ENCODE measurements around the gene CMSS1.

Gene CMSS1

DNA sequence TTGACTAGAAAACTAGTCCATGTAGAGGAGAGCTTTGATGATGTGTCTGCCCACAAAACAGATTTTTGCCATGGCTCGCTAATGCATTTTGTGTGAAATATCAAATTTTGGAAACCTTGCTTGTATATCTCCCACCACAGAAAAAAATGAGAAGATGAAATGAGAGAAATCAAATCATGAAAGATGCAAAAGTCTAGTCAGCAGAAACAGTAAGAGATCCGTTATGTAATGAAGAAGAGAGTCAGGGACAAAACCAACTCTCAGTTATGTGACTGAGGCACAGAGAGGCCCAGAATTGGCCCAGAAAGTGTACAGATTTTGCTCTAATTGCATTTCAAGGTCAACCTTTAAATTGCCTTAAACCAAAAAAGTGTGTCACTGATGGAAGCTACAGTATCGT lies 189.7 kb downstream of the CMSS1 start:
- POLR2A ChIA-PET, result no interaction called here
- CTCF ChIA-PET, result interaction anchor here (0.6 to 0.8 kb wide), 3 partner anchors 50 to 257 kb away, joined by 3 to 6 read pairs (median 4); no protein-coding TSS in a partner anchor

DNA sequence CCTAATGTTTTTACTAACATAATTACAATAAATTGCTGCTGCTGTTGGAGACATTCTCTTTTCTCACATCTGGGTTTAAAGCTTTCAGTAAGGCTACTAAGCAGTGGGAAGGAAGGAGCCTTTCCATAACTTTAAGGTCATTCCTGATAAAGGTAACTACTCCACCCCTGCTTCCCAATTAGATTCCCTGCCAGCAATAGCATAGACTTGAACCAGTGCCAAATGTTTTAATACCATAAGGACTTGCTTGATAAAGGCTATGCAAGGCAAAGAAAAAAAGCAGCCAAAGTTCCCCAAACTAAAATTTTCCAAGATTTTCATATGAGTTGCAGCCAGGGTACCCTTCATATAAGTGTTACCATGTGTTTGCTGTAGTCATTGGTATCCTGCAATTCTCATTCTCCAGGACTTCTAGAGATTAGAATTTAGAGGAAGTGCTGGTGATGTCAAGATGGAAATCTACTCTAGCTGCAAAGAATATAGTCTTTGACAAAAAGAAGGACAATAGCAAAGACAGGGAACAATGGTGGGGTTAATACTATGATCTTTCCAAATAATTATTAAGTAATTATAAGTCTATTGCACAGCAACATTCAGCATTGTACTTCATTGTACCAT lies 190.5 kb downstream of the CMSS1 start:
- H3K4me3 ChIP-seq (ENCODE audit: low read depth, low read length), result no peak overlapping the region
- no peaks in the 10 kb centered on the region for H3K9me3 ChIP-seq (ENCODE audit: control insufficient read depth, insufficient read depth, low read depth, low read length)
- TF ChIP-seq, protein P1, sequence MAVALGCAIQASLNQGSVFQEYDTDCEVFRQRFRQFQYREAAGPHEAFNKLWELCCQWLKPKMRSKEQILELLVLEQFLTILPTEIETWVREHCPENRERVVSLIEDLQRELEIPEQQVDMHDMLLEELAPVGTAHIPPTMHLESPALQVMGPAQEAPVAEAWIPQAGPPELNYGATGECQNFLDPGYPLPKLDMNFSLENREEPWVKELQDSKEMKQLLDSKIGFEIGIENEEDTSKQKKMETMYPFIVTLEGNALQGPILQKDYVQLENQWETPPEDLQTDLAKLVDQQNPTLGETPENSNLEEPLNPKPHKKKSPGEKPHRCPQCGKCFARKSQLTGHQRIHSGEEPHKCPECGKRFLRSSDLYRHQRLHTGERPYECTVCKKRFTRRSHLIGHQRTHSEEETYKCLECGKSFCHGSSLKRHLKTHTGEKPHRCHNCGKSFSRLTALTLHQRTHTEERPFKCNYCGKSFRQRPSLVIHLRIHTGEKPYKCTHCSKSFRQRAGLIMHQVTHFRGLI (tag by site-specific recombination; IDR thresholded peaks at IDR 0.05), result no peak
- TF ChIP-seq ZNF707 (tag by site-specific recombination; IDR thresholded peaks at IDR 0.05), result no peak
- TF ChIP-seq, protein P2, sequence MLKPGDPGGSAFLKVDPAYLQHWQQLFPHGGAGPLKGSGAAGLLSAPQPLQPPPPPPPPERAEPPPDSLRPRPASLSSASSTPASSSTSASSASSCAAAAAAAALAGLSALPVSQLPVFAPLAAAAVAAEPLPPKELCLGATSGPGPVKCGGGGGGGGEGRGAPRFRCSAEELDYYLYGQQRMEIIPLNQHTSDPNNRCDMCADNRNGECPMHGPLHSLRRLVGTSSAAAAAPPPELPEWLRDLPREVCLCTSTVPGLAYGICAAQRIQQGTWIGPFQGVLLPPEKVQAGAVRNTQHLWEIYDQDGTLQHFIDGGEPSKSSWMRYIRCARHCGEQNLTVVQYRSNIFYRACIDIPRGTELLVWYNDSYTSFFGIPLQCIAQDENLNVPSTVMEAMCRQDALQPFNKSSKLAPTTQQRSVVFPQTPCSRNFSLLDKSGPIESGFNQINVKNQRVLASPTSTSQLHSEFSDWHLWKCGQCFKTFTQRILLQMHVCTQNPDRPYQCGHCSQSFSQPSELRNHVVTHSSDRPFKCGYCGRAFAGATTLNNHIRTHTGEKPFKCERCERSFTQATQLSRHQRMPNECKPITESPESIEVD (tag by site-specific recombination; IDR thresholded peaks at IDR 0.05), result no peak
- no peak for TF ChIP-seq ZNF629 (tag by site-specific recombination; IDR thresholded peaks at IDR 0.05)
- no peak for TF ChIP-seq ZNF175 (tag by site-specific recombination; IDR thresholded peaks at IDR 0.05)
- TF ChIP-seq, protein P3, sequence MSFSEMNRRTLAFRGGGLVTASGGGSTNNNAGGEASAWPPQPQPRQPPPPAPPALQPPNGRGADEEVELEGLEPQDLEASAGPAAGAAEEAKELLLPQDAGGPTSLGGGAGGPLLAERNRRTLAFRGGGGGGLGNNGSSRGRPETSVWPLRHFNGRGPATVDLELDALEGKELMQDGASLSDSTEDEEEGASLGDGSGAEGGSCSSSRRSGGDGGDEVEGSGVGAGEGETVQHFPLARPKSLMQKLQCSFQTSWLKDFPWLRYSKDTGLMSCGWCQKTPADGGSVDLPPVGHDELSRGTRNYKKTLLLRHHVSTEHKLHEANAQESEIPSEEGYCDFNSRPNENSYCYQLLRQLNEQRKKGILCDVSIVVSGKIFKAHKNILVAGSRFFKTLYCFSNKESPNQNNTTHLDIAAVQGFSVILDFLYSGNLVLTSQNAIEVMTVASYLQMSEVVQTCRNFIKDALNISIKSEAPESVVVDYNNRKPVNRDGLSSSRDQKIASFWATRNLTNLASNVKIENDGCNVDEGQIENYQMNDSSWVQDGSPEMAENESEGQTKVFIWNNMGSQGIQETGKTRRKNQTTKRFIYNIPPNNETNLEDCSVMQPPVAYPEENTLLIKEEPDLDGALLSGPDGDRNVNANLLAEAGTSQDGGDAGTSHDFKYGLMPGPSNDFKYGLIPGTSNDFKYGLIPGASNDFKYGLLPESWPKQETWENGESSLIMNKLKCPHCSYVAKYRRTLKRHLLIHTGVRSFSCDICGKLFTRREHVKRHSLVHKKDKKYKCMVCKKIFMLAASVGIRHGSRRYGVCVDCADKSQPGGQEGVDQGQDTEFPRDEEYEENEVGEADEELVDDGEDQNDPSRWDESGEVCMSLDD (tag by site-specific recombination; IDR thresholded peaks at IDR 0.05), result no peak
- TF ChIP-seq SP3 (tag by site-specific recombination; IDR thresholded peaks at IDR 0.05), result no peak
- TF ChIP-seq BCL11B (tag by site-specific recombination; IDR thresholded peaks at IDR 0.05; ENCODE audit: low read depth), result no peak
- TF ChIP-seq, protein P4, sequence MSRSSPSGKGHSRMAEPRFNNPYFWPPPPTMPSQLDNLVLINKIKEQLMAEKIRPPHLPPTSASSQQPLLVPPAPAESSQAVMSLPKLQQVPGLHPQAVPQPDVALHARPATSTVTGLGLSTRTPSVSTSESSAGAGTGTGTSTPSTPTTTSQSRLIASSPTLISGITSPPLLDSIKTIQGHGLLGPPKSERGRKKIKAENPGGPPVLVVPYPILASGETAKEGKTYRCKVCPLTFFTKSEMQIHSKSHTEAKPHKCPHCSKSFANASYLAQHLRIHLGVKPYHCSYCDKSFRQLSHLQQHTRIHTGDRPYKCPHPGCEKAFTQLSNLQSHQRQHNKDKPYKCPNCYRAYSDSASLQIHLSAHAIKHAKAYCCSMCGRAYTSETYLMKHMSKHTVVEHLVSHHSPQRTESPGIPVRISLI (tag by site-specific recombination; IDR thresholded peaks at IDR 0.05), result no peak
- TF ChIP-seq PRDM1 (tag by site-specific recombination; IDR thresholded peaks at IDR 0.05), result no peak
- no peak for TF ChIP-seq TCF7L2 (IDR thresholded peaks at IDR 0.05; ENCODE audit: borderline replicate concordance, low read depth, low read length)
- TF ChIP-seq MZF1 (tag by site-specific recombination; IDR thresholded peaks at IDR 0.05; ENCODE audit: borderline replicate concordance), result no peak
- peaks cover 3% of the 10 kb centered on the region for H3K4me1 ChIP-seq (ENCODE audit: control insufficient read depth, insufficient read depth, low read length)
- no peak overlapping the region for H3K27ac ChIP-seq (ENCODE audit: extremely low read depth, low read depth, low read length)
- POLR2A ChIA-PET, result no interaction called here
- H3K36me3 ChIP-seq (ENCODE audit: control insufficient read depth in 2 of 2, insufficient read depth in 1 of 2, low read length in 2 of 2), result no peaks in the 10 kb centered on the region
- CTCF ChIA-PET, result no interaction called here

More for the DNA sequence above, 189.7 kb downstream of the CMSS1 start:
- Histone ChIP-seq H3K36me3 (ENCODE audit: control insufficient read depth in 2 of 2, insufficient read depth in 1 of 2, low read length in 2 of 2) (no peaks in the 10 kb centered on the region), H3K4me3 (ENCODE audit: low read depth, low read length) (no peak overlapping the region), H3K9me3 (ENCODE audit: control insufficient read depth, insufficient read depth, low read depth, low read length) (no peaks in the 10 kb centered on the region), H3K4me1 (ENCODE audit: control insufficient read depth, insufficient read depth, low read length) (peaks cover 3% of the 10 kb centered on the region), H3K27ac (ENCODE audit: extremely low read depth, low read depth, low read length) (no peak overlapping the region)
- TF ChIP-seq, protein P5, sequence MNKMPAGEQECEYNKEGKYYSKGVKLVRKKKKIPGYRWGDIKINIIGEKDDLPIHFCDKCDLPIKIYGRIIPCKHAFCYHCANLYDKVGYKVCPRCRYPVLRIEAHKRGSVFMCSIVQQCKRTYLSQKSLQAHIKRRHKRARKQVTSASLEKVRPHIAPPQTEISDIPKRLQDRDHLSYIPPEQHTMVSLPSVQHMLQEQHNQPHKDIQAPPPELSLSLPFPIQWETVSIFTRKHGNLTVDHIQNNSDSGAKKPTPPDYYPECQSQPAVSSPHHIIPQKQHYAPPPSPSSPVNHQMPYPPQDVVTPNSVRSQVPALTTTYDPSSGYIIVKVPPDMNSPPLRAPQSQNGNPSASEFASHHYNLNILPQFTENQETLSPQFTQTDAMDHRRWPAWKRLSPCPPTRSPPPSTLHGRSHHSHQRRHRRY (tag by site-specific recombination; IDR thresholded peaks at IDR 0.05), result no peak
- no peak for TF ChIP-seq ZNF660 (tag by site-specific recombination; IDR thresholded peaks at IDR 0.05)
- no peak for TF ChIP-seq ZNF530 (tag by site-specific recombination; IDR thresholded peaks at IDR 0.05; ENCODE audit: low read depth)
- TF ChIP-seq ZNF670 (tag by site-specific recombination; IDR thresholded peaks at IDR 0.05; ENCODE audit: low read depth), result no peak
- no peak for TF ChIP-seq ZNF19 (tag by site-specific recombination; IDR thresholded peaks at IDR 0.05; ENCODE audit: low read depth)
- TF ChIP-seq, protein P6, sequence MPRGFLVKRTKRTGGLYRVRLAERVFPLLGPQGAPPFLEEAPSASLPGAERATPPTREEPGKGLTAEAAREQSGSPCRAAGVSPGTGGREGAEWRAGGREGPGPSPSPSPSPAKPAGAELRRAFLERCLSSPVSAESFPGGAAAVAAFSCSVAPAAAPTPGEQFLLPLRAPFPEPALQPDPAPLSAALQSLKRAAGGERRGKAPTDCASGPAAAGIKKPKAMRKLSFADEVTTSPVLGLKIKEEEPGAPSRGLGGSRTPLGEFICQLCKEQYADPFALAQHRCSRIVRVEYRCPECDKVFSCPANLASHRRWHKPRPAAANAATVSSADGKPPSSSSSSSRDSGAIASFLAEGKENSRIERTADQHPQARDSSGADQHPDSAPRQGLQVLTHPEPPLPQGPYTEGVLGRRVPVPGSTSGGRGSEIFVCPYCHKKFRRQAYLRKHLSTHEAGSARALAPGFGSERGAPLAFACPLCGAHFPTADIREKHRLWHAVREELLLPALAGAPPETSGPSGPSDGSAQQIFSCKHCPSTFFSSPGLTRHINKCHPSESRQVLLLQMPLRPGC (tag by site-specific recombination; IDR thresholded peaks at IDR 0.05), result no peak
- TF ChIP-seq YY2 (tag by site-specific recombination; IDR thresholded peaks at IDR 0.05), result no peak
- TF ChIP-seq ZBTB20 (tag by site-specific recombination; IDR thresholded peaks at IDR 0.05), result no peak
- no peak for TF ChIP-seq ZNF140 (tag by site-specific recombination; IDR thresholded peaks at IDR 0.05)
- TF ChIP-seq BCL11A (tag by site-specific recombination; IDR thresholded peaks at IDR 0.05; ENCODE audit: low read depth), result no peak
